Ecto neural progenitor cell (in vitro differentiated cells): ENCODE measurements around the gene HAPLN3.

ENCODE experiments used
- DNase-seq: peaks from one replicate; pipeline ENCODE4 v3.0.0-alpha.2; 2018; ENCODE audit warnings: low spot score

HAPLN3 gene

GRCh38 chr15:88911766-88912118, 16.4 kb upstream of the HAPLN3 start:
- DNase-seq: no peak

- no peak for DNase-seq
Observed at GRCh38 chr15:88909956-88910831, 14.8 kb upstream of the HAPLN3 start.

GRCh38 chr15:88908697-88909621, 13.6 kb upstream of the HAPLN3 start:
- no peak for DNase-seq

- DNase-seq: no peak
Observed at GRCh38 chr15:88908123-88908522, 12.8 kb upstream of the HAPLN3 start.

- DNase-seq: no peak
Observed at GRCh38 chr15:88907111-88907510, 11.8 kb upstream of the HAPLN3 start.

GRCh38 chr15:88906551-88906950, 11.2 kb upstream of the HAPLN3 start:
- no peak for DNase-seq

GRCh38 chr15:88906130-88906529, 10.8 kb upstream of the HAPLN3 start:
- no peak for DNase-seq

- DNase-seq: no peak
Observed at GRCh38 chr15:88905576-88905975, 10.2 kb upstream of the HAPLN3 start.

- DNase-seq: peak; percentile 83
Observed at GRCh38 chr15:88904624-88905327, 9.4 kb upstream of the HAPLN3 start.

- DNase-seq: no peak
Observed at GRCh38 chr15:88904257-88904623, 8.9 kb upstream of the HAPLN3 start.

- no peak for DNase-seq
Observed at GRCh38 chr15:88902846-88903245, 7.5 kb upstream of the HAPLN3 start.

GRCh38 chr15:88902221-88902835, 7.0 kb upstream of the HAPLN3 start:
- DNase-seq: no peak

GRCh38 chr15:88901508-88902220, 6.3 kb upstream of the HAPLN3 start:
- DNase-seq: no peak

- no peak for DNase-seq
Observed at GRCh38 chr15:88900982-88901418, 5.7 kb upstream of the HAPLN3 start.

GRCh38 chr15:88900309-88900981, 5.1 kb upstream of the HAPLN3 start:
- no peak for DNase-seq

- DNase-seq: no peak
Observed at GRCh38 chr15:88899251-88899650, 3.9 kb upstream of the HAPLN3 start.

GRCh38 chr15:88898736-88899135, 3.4 kb upstream of the HAPLN3 start:
- DNase-seq: no peak

- no peak for DNase-seq
Observed at GRCh38 chr15:88897456-88898194, 2.3 kb upstream of the HAPLN3 start.

GRCh38 chr15:88897142-88897455, 1.8 kb upstream of the HAPLN3 start:
- no peak for DNase-seq
